CD14-positive monocyte (primary cell): ENCODE measurements around the gene SP9. TPM values are rescaled to one million over a fixed set of nuclear protein-coding genes. Genes with fewer than 3 reads are reported as not detected.

ENCODE experiments used
- DNase-seq, 3 donors: peaks; one replicate each; pipeline ENCODE4 v3.0.0-alpha.2; 2011 to 2022
- H2AFZ ChIP-seq: 2 replicates; pipeline ENCODE4 v1.6.0; 2012; ENCODE audit warnings: mild to moderate bottlenecking, low read depth, low read length, inconsistent platforms; ENCODE audit not compliant: insufficient read depth, poor library complexity, severe bottlenecking
- H3K27ac ChIP-seq, 2 donors: 1 replicate in 1 of 2; 2 replicates in 1 of 2; pipeline ENCODE4 v1.5.1; 2012 to 2013; ENCODE audit warnings: low read length in 2 of 2, control low read depth in 1 of 2, inconsistent platforms in 1 of 2, low read depth in 1 of 2, mild to moderate bottlenecking in 1 of 2
- H3K27me3 ChIP-seq, 2 donors: one replicate each; pipeline versions ENCODE4 v1.6.0 to v1.6.1; 2011 to 2013; ENCODE audit warnings: low read length in 2 of 2; ENCODE audit not compliant: control insufficient read depth in 2 of 2, insufficient read depth in 2 of 2
- H3K36me3 ChIP-seq, 2 donors: replicated peaks in 1 of 2; 1 replicate in 1 of 2; 2 replicates in 1 of 2; pipeline versions ENCODE4 v1.5.1 to v1.6.1; 2012 to 2013; ENCODE audit warnings: low read length in 2 of 2, control low read depth in 1 of 2, inconsistent platforms in 1 of 2, mild to moderate bottlenecking in 1 of 2; ENCODE audit not compliant: insufficient read depth in 2 of 2, control insufficient read depth in 1 of 2
- H3K4me1 ChIP-seq, 2 donors: 1 replicate in 1 of 2; 2 replicates in 1 of 2; pipeline versions ENCODE4 v1.5.1 to v1.6.1; 2012 to 2013; ENCODE audit warnings: low read length in 2 of 2, control low read depth in 1 of 2, inconsistent platforms in 1 of 2, mild to moderate bottlenecking in 1 of 2, moderate library complexity in 1 of 2; ENCODE audit not compliant: insufficient read depth in 2 of 2, control insufficient read depth in 1 of 2
- H3K4me2 ChIP-seq: replicated peaks from 2 replicates; pipeline ENCODE3; 2012; ENCODE audit warnings: low read length, moderate library complexity, mild to moderate bottlenecking; ENCODE audit not compliant: poor library complexity, severe bottlenecking; ENCODE audit errors: extremely low read depth
- H3K4me3 ChIP-seq, 3 experiments: fragments of 200-600 bp in 1 of 3; sonication (generic) in 1 of 3; replicated peaks in 1 of 3; 1 replicate in 2 of 3; 2 replicates in 1 of 3; pipeline ENCODE4 v1.5.1; 2011 to 2013; ENCODE audit warnings: low read length in 3 of 3, mild to moderate bottlenecking in 3 of 3, control low read depth in 2 of 3, low read depth in 2 of 3, inconsistent platforms in 1 of 3, moderate library complexity in 1 of 3
- H3K79me2 ChIP-seq: 2 replicates; pipeline ENCODE4 v1.6.0; 2012; ENCODE audit warnings: mild to moderate bottlenecking, control low read depth, inconsistent platforms, low read length, moderate library complexity; ENCODE audit not compliant: insufficient read depth
- H3K9ac ChIP-seq: 2 replicates; pipeline ENCODE4 v1.6.0; 2017; ENCODE audit warnings: low read length, mild to moderate bottlenecking; ENCODE audit not compliant: insufficient read depth, poor library complexity, severe bottlenecking
- H3K9me3 ChIP-seq, 2 donors: replicated peaks in 1 of 2; 1 replicate in 1 of 2; 2 replicates in 1 of 2; pipeline versions ENCODE4 v1.5.1 to v1.6.1; 2012 to 2013; ENCODE audit warnings: low read length in 2 of 2, control low read depth in 1 of 2; ENCODE audit not compliant: control insufficient read depth in 1 of 2, insufficient read depth in 1 of 2
- H4K20me1 ChIP-seq: 2 replicates; pipeline ENCODE4 v1.6.0; 2012; ENCODE audit warnings: mild to moderate bottlenecking, low read length, control low read depth, moderate library complexity; ENCODE audit not compliant: insufficient read depth
- H3K27ac Mint-ChIP-seq, 7 donors: one replicate each; pipeline ENCODE4 v1.8.0; 2020; ENCODE audit warnings: mild to moderate bottlenecking in 7 of 7, mixed read lengths in 7 of 7, moderate library complexity in 6 of 7, inconsistent platforms in 2 of 7
- H3K27me3 Mint-ChIP-seq, 3 donors: one replicate each; pipeline ENCODE4 v1.8.0; 2021 to 2022; ENCODE audit warnings: low read depth in 3 of 3, mild to moderate bottlenecking in 3 of 3, mixed read lengths in 3 of 3, moderate library complexity in 3 of 3, inconsistent platforms in 1 of 3
- H3K36me3 Mint-ChIP-seq, 2 donors: one replicate each; pipeline ENCODE4 v1.8.0; 2020; ENCODE audit warnings: mixed read lengths in 2 of 2, inconsistent platforms in 1 of 2, mild to moderate bottlenecking in 1 of 2
- H3K4me1 Mint-ChIP-seq: one replicate; pipeline ENCODE4 v1.8.0; 2020; ENCODE audit warnings: mild to moderate bottlenecking, mixed read lengths
- H3K4me3 Mint-ChIP-seq, 2 donors: one replicate each; pipeline ENCODE4 v1.8.0; 2020; ENCODE audit warnings: mild to moderate bottlenecking in 2 of 2, mixed read lengths in 2 of 2, moderate library complexity in 1 of 2
- H3K9me3 Mint-ChIP-seq, 7 donors: one replicate each; pipeline ENCODE4 v1.8.0; 2020 to 2022; ENCODE audit warnings: mixed read lengths in 7 of 7, mild to moderate bottlenecking in 6 of 7, moderate library complexity in 6 of 7, inconsistent platforms in 2 of 7
- CTCF ChIP-seq: fragments of 200-600 bp; IDR thresholded peaks from one replicate; pipeline ENCODE4 v1.8.0; 2022; ENCODE audit warnings: antibody characterized with exemption, mild to moderate bottlenecking
- WGBS: methylation state at CpG from one replicate; pipeline ENCODE4 v1.1.5; 2013; ENCODE audit warnings: missing lambda C conversion rate; ENCODE audit not compliant: insufficient coverage; 5-methylcytosine and 5-hydroxymethylcytosine counted together
- intact Hi-C, 2 donors: fragments of 100-400 bp; cut with micrococcal nuclease; formaldehyde crosslinking; loops; one replicate each; pipeline versions ENCODE4 v1.15.0 to v1.15.1; 2023
- polyA plus RNA-seq, 3 donors: library from polyadenylated mRNA; depleted of rRNA in 1 of 3; unstranded in 2 of 3; stranded (reverse) in 1 of 3; fragments of 300-500 nt in 2 of 3; fragments of >200 nt in 1 of 3; fragmentation: Illumina TruSeq in 2 of 3; gene quantifications; 1 replicate in 2 of 3; 2 replicates in 1 of 3; pipeline ENCODE4 v1.2.3, GENCODE V29; 2012 to 2021

The SP9 gene
- polyA plus RNA-seq, 3 donors, result not detected

GRCh38 chr2:174322746-174323145 is 12.0 kb upstream of the SP9 start:
- H3K27me3 Mint-ChIP-seq, result peaks cover 70 to 84% (median 70%) of the 10 kb centered on the region in 3 donors
- Histone ChIP-seq H3K4me1 (peaks cover 18 to 19% of the 10 kb centered on the region in 2 donors), H3K27ac (no peak overlapping the region), H3K27me3 (peaks cover 22 to 71% of the 10 kb centered on the region in 2 donors), H4K20me1 (no peaks in the 10 kb centered on the region), H3K9me3 (peaks cover 0 to 12% of the 10 kb centered on the region in 2 donors), H3K36me3 (no peaks in the 10 kb centered on the region), H3K79me2 (no peaks in the 10 kb centered on the region), H3K4me2 (no peak overlapping the region), H3K4me3 (no peak overlapping the region), H3K9ac (no peak overlapping the region), H2AFZ (no peak overlapping the region)
- WGBS, result no CpG with 5 or more reads among the region's 1 CpG
- no peak for DNase-seq
- no peak for TF ChIP-seq CTCF
- peak overlapping the region in 1 of 2 donors; percentile 65 for H3K4me3 Mint-ChIP-seq
- H3K9me3 Mint-ChIP-seq, result peaks cover 0 to 20% (median 13%) of the 10 kb centered on the region in 7 donors
- intact Hi-C loops, result loop anchor here in 1 of 2 donors (10.0 kb wide), 1 partner anchor 68 kb away; no protein-coding TSS in a partner anchor
- peaks cover 9 to 11% of the 10 kb centered on the region in 2 donors for H3K36me3 Mint-ChIP-seq
- peaks cover 19% of the 10 kb centered on the region for H3K4me1 Mint-ChIP-seq
- H3K27ac Mint-ChIP-seq, result no peak overlapping the region

GRCh38 chr2:174324530-174324929 is 10.2 kb upstream of the SP9 start:
- H3K79me2 ChIP-seq, result no peaks in the 10 kb centered on the region
- peaks cover 31% of the 10 kb centered on the region for H3K4me1 Mint-ChIP-seq
- TF ChIP-seq CTCF, result no peak
- H3K27ac Mint-ChIP-seq, result no peak overlapping the region
- WGBS, result no CpG with 5 or more reads among the region's 2 CpGs
- H3K4me2 ChIP-seq, result no peak overlapping the region
- H3K4me3 ChIP-seq, result no peak overlapping the region
- peaks cover 30 to 32% of the 10 kb centered on the region in 2 donors for H3K4me1 ChIP-seq
- H2AFZ ChIP-seq, result no peak overlapping the region
- intact Hi-C loops, result loop anchor here in 1 of 2 donors (10.0 kb wide), 1 partner anchor 70 kb away; no protein-coding TSS in a partner anchor
- peak overlapping the region in 1 of 2 donors; percentile 4 for H3K4me3 Mint-ChIP-seq
- H3K27me3 Mint-ChIP-seq, result peaks cover 78 to 87% (median 83%) of the 10 kb centered on the region in 3 donors
- no peak overlapping the region for H3K27ac ChIP-seq
- H3K9me3 Mint-ChIP-seq, result peaks cover 0 to 36% (median 21%) of the 10 kb centered on the region in 7 donors
- peaks cover 0 to 25% of the 10 kb centered on the region in 2 donors for H3K9me3 ChIP-seq
- H3K27me3 ChIP-seq, result peaks cover 33 to 77% of the 10 kb centered on the region in 2 donors
- peaks cover 9 to 19% of the 10 kb centered on the region in 2 donors for H3K36me3 Mint-ChIP-seq
- no peaks in the 10 kb centered on the region for H4K20me1 ChIP-seq
- H3K36me3 ChIP-seq, result no peaks in the 10 kb centered on the region
- no peak for DNase-seq
- H3K9ac ChIP-seq, result no peak overlapping the region
